SK-N-DZ (cell line): ENCODE measurements around the gene DCBLD2.
"Not testable (repeated sequence)": the region's sequence is repeated elsewhere in the genome, so short reads cannot be mapped to it uniquely, and the experiment has no call there.

Experiments
- DNase-seq: peaks from one replicate; pipeline ENCODE4 v3.0.0-alpha.2; 2015; ENCODE audit warnings: low spot score

The DCBLD2 gene

DNA sequence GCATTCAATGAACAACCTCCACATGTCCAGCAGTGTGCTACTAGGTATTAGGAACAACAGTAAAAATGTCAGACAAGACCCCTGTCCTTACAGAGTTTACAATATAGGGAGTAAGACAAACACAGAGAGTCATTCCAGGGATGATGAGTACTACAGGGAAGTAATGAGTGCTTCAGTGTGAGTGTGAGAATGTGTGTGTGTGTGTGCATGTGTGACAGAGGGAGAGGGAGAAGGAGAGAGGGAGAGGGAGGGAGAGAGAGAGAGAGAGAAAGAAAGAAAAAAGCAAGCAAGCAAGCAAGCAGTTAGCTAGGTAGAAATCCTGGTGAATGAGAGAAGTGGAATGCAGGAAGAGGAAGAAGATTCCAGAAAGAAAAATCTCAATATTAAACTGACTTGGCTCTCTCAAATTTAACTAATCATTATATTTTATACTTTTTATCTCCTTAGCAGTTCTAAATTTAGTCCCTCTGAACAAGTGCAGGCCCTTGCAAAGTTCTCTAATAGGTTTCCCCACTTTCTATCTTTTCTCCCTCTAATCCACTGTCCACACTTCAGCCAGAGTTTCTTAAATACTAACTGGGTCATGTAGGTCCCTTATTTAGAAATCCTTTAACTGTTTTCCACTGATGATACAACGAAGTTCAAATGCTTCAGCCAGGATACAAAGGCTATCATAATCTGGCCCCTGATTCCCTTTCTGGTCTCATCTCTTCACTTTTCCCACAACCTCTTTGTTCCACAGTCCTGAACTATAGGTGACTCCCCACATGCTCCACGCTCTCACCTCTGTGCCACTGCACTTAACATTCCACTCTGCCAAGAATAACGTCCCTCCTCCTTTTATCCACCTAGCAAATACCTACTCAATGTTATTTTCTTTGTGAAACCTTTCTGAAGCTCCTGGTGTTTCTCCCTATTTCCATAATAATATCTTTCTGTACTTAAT is 10.3 kb downstream of the DCBLD2 start:
- DNase-seq = no peak

DNA sequence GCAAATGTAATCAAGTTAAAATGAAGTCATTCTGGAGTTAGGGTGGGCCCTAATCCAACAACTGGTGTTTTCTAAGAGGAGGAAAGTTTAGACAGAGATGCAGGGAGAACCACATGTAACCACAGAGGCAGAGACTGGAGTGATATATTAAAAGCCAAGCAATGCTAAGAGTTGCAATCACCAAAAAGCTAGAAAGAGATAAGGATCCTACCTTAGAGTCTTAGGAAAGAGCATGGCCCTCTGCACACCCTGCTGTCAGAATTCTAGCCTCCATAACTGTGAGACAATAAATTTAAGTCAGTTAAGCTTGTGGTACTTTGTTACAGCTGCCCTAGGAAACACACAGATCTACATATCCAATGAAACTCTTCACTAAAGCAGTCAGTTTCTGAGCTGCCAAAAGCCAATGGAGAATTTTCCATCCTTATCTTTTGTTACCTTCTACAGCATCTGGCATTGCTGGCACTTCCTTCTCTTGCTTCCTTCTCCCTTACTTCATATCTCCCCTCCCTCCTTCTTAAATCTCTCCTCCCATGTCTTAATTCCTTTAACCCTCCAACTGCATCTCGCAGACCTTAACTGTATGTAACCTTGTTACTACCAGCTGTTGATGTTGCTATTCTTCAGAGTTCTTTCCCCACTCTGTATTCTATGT is 11.2 kb downstream of the DCBLD2 start:
- DNase-seq = no peak

DNA sequence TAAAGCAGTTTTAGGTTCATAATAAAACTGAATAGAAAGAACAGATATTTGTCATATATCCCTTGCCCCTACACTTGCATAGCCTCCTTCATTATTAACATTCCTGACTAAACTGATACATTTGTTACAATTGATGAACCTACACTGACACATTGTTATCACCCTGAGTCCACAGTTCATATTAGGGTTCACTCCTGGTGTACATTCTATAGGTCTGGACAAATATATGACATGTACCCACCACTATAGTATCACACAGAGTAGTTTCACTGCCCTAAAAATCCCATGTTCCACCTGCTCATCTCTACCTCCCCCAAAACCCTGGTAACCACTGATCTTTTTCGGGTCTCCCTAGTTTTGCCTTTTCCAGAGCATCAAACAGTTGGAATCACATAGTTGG is 13.8 kb downstream of the DCBLD2 start:
- DNase-seq = no peak

DNA sequence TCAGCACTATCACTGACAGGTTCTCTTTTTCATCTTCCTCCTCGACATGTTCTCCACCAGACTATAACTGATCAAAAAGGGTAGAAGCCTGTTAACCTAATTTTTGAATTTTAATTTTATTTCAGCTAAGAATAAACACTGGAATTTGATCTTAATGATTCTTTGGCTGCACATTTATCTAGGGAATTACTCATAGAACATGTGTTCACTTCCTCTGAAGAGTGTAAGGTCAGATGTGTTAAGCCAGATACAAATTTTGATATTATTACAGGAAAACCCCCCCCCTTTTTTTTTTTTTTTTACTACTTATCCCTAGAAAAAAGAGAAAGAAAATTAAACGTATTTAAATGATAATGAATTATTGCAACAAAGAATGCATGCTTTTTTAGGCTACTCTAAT is 15.0 kb downstream of the DCBLD2 start:
- no peak for DNase-seq

GRCh38 chr3:98885851-98886250 is 15.6 kb downstream of the DCBLD2 start:
- DNase-seq = no peak

GRCh38 chr3:98884675-98885371 is 16.7 kb downstream of the DCBLD2 start:
- no peak for DNase-seq

GRCh38 chr3:98882614-98883333 is 18.7 kb downstream of the DCBLD2 start:
- DNase-seq = not testable (repeated sequence)

DNA sequence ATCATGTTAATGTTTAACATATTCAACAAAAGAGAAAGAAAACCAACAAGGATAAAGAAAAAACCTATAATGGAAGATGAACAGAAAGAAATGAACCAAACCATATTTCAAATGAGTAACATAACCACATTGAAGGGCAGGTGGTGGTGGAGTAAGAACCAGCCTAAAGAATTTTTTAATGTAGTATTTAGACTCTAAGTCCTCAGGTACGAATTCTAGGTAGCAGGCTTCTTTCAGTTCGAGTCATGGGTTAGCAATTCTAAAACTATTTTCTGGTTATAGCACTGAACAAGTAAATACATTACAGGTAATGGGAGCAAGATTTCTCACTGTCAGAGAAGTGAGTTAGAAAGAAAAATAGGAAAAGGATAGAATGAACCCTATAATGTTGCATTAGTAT is 24.4 kb downstream of the DCBLD2 start:
- no peak for DNase-seq

- DNase-seq = no peak
These were observed 26.0 kb downstream of the DCBLD2 start for GRCh38 chr3:98875535-98875934.

- DNase-seq = no peak
These were observed 26.8 kb downstream of the DCBLD2 start for GRCh38 chr3:98874602-98875249.

DNA sequence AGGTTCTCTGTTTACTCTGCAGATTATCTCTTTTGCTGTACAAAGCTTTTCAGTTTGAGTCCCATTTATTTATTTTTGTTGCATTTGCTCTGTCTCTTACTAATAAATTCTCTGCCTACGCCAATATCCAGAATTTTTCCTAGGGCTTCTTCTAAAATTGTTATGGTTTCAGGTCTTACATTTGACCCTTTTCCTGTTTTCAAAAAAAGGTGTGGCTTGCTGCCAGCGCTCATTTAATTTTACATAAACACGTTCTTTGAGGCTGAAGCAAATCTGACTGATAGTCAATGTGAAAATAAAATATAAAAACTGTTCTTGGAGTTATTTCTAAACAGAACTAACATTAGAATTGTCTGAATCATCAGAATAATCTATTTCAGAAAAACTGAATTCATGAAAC is 32.1 kb downstream of the DCBLD2 start:
- DNase-seq = no peak

- not testable (repeated sequence) for DNase-seq
These were observed 43.5 kb downstream of the DCBLD2 start for GRCh38 chr3:98857971-98858370.

- not testable (repeated sequence) for DNase-seq
These were observed 44.2 kb downstream of the DCBLD2 start for GRCh38 chr3:98857258-98857657.

GRCh38 chr3:98856724-98857123 is 44.8 kb downstream of the DCBLD2 start:
- DNase-seq = no peak

- DNase-seq = no peak
These were observed 45.6 kb downstream of the DCBLD2 start for GRCh38 chr3:98855806-98856400.

DNA sequence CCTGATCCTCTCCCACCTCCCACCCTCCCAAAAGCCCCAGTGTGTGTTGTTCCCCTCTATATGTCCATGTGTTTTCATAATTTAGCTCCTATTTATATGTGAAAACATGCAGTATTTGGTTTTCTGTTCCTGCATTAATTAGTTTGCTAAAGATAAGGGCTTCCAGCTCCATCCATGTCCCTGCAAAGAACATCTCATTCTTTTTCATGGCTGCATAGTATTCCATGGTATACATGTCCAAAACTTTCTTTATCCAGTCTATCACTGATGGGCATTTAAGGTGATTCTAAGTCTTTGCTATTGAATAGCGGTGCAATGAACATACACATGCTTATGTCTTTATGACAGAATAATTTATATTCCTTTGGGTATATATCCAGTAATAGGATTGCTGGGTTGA is 53.4 kb downstream of the DCBLD2 start:
- no peak for DNase-seq

DNA sequence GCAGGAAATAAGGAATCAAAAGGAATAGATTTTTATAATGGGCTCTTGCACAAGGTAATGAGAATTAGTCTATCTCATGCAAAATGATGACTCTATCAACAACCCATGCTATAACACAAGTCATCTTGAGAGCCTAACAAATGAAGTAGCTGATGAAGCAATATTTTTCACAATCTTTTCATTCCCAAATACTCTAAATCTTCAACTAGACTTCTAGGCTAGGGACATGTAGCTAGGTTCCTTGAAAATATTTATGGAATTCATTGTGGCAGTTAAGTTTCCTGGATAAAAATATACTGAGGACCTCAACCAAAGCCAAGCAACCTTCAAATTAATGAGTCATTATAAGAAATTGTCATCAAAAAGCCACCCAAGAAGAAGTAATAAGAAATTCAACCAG is 55.4 kb downstream of the DCBLD2 start:
- DNase-seq = no peak

- DNase-seq = no peak
These were observed 58.1 kb downstream of the DCBLD2 start for GRCh38 chr3:98843266-98843959.

DNA sequence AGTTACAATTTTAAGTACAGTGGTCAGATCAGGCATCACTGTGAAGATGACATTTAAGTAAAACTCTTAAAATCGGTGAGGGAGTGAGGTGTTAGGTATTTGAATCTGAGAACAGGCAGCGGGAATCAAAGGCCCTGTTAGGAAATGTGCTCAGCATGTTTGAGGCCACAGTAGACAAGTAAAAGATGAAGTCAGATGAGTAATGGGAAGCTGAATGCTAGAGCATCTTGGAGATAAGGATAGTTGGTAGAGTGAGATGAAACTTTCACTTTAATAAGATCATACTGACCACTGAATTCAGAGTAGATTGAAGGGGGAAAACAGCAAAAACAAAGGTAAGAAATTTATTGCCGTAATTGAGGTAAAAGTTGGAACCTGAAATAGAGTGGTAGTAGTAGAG is 61.6 kb downstream of the DCBLD2 start:
- DNase-seq = no peak

DNA sequence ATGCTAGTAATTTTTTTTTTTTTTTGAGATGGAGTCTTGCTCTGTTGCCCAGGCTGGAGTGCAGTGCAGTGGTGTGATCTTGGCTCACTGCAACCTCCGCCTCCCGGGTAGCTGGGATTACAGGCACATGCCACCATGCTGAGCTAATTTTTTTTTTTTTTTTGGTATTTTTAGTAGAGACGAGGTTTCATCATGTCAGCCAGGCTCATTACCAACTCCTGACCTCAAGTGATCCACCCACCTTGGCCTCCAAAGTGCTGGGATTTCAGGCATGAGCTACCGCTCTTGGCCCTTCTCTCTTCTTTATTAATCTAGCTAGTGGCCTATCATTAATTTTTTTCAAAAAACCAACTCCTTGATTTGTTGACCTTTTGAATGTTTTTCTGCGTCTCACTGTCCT is 70.4 kb downstream of the DCBLD2 start:
- DNase-seq = not testable (repeated sequence)
